Ishikawa (cell line): ENCODE results near the gene GRIN1.

ENCODE experiments used
- EP300 ChIP-seq: IDR thresholded peaks from 2 replicates; pipeline ENCODE4 v1.6.1; 2012; ENCODE audit warnings: borderline replicate concordance
- FOXM1 ChIP-seq: IDR thresholded peaks from 2 replicates; pipeline ENCODE4 v1.6.1; 2012; ENCODE audit warnings: low read depth, borderline replicate concordance
- TAF1 ChIP-seq: IDR thresholded peaks from 2 replicates; pipeline ENCODE4 v1.6.1; 2012; ENCODE audit warnings: low read depth, mild to moderate bottlenecking
- TCF12 ChIP-seq: IDR thresholded peaks from 2 replicates; pipeline ENCODE4 v1.6.1; 2012; ENCODE audit warnings: low read depth
- TEAD4 ChIP-seq: IDR thresholded peaks from 2 replicates; pipeline ENCODE4 v1.6.1; 2012
- TF ChIP-seq, protein P1 (sequence below): IDR thresholded peaks from 2 replicates; pipeline ENCODE4 v1.6.1; 2012

DNA sequence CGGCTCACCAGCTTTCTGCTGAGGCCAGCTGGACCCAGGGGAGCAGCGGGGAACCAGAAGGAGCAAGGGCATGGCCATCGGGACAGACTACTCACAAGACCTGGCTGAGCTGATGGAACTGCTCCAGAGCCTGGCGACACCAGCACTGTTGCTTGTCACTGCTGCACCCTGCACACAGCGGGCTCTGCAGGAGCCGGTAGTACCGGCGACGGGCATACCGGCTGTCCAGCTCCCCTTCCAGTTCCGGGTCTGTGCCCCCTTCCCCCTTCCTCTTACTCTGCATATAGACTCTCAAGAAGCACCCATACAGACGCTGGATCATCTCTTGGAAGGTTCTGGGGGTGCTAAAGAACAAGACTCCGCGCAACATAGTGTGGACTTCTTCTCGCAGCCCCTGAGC is 48.4 kb downstream of the GRIN1 start:
- TF ChIP-seq FOXM1 (no peak), EP300 (no peak), TEAD4 (no peak), TAF1 (no peak), TCF12 (no peak)
- TF ChIP-seq, protein P1, sequence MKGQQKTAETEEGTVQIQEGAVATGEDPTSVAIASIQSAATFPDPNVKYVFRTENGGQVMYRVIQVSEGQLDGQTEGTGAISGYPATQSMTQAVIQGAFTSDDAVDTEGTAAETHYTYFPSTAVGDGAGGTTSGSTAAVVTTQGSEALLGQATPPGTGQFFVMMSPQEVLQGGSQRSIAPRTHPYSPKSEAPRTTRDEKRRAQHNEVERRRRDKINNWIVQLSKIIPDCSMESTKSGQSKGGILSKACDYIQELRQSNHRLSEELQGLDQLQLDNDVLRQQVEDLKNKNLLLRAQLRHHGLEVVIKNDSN, result no peak
